ENCODE results near the gene HSPG2.
"Not testable (repeated sequence)": the region's sequence is repeated elsewhere in the genome, so short reads cannot be mapped to it uniquely, and the experiment has no call there.

HSPG2 gene

DNA sequence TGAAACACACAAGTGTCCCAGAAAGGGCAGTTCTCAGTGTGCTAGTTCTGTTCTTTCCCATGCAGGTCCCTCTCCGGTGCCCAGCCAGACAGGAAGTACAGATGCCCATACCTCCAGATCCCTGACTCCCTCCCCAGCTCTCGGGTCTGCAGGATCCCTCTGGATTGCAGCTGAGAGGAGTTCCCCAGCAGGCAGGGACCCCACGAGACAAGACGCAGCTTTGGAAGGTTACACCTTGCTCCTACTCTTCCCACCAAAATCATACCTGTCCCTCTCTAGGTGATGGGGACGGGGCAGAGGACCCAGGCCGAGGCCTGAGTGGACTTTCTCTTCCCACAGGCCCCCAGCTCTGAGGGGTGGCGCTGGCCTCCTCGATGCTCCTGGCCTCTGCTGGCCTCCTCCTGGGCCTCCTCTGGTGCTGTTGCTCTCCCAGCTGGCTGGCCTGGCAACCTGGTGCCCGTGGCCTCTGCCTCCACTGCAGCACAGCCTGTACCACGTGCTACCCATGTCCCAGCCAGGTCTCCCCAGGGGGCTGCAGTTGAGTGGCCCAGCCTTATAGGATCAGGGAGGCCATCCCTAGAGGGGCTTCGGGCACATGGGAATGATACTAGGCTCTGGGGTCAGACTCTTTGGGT is 115.6 kb downstream of the HSPG2 start:
- DNase-seq: no peak

- no peak for DNase-seq
Measured at GRCh38 chr1:21820597-21821232, 116.4 kb downstream of the HSPG2 start.

GRCh38 chr1:21818656-21819055 is 118.5 kb downstream of the HSPG2 start:
- DNase-seq: peak; percentile 38

DNA sequence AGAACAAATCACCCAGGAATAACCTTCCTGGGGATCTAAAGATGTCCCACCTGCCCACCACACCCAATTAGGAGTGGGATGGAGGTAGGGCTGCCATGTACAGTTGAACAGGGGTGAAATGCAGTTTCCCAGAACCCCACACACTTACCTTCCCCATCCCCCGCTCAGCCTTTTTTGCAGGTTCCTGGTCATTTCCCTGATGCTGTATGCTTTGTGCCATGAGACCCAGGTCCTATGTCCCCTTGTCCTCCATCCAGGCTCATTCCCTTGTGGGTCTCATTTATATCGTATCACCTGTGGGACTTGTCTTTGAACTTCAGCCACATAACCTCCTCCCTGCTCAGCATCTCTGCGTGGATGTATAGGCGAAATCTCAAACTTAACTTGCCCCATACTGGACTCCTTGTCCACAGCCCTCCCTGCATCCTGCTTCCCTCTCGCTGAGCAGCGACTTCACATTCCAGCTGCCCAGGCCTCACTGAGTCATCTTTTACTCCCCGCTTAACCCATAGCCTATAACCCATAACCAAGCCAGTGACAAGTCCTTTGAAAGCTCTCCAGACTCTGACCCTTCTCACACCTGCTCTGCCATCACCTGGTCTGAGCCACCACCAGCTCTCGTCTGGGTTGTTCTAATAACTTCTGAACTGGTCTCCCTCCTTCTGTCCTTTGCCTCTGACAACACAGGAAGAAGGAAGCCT is 120.4 kb downstream of the HSPG2 start:
- DNase-seq: no peak

DNA sequence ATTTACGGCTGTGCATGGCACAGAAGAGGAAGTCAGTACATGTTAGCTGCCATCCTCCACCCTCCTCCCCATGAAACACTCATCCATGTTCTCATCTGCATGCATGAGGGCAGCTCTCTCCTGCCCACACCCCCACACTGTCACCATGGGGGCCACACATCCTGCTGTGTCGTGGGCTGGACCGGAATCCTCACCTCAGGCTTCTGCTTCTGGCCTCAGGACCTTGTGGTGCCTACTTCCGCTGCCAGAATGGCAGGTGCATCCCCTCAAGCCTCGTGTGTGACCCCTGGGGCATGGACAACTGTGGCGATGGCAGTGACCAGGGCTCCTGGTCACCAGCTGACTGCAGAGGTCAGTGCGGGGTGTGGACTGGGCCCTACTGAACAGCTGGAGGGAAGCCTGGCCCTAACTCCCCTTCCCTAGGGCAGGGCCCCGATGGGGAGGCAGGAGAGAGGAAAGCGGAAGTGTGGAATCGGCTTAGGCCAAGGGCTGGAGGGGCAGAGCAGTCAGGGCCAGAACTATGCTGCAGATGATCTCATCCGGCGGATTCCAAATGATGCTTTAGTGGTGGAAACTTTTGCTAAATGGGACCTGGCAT is 121.3 kb downstream of the HSPG2 start:
- peak; percentile 9 for DNase-seq

DNA sequence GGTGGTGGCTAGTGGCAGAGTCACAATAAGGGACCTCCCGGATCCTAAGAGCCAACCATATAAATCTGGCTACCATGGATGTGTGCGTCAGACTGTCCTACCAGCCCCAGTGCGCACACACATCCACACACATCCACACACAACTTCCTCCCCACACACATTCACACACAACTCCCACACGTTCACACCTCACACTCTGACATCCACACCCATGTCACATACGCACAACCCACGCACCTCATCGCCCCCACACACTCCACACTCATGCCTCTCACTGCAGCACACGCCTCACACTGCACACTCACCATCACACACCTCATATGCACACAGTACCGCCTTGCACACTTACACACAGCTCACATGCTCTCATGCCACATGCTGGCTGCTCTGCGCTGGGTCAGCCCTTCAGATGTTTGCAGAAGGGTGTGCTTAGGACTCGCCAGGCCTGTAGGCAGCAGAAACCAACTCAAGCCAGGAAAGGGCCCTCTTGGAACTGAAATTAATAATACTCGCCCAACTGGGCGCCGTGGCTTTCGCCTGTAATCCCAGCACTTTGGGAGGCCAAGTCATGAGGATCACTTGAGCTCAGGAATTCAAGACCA is 122.0 kb downstream of the HSPG2 start:
- DNase-seq: no peak

DNA sequence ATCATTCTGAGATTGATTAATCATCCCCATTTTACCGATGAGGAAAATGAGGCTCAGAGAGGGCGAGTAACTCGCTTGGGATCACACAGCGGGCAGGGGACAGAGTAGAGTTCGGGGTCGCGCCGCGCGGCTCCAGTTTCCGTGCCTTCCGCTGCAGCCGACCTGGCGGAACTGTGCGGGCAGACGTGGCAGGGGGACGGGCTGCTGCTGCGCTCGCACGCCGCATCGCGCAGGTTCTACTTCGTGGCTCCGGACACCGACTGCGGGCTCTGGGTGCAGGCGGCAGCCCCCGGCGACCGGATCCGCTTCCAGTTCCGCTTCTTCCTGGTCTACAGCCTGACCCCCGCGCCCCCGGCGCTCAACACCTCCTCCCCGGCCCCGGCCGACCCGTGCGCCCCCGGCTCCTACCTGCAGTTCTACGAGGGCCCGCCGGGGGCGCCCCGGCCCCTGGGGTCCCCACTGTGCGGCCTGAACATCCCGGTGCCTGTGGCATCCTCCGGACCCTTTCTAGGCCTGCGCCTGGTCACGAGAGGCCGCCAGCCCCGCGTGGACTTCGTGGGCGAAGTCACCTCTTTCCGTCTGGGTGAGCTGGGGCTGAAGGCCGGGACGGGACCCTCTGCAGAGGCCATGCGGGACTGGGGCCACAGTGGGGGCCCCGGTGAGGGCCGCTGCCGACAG is 122.7 kb downstream of the HSPG2 start:
- peak; percentile 22 for DNase-seq

DNA sequence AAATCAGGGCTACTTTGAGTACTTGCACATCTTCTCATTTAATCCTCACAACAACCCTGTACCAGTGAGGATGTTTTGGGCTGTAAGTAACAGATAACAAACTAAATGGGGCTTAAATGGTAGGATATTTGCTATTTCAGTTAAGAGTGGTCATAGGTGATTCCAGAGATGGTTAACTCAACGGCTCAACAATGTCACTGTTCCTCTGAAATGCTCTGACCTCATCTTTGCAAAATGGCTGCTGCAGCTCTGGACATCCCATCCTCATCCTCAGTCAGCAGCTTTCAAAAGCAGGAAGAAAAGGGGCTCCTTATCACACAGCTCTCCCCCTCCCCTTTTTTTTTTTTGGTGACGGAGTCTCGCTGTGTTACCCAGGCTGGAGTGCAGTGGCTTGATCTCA is 123.6 kb downstream of the HSPG2 start:
- no peak for DNase-seq

DNA sequence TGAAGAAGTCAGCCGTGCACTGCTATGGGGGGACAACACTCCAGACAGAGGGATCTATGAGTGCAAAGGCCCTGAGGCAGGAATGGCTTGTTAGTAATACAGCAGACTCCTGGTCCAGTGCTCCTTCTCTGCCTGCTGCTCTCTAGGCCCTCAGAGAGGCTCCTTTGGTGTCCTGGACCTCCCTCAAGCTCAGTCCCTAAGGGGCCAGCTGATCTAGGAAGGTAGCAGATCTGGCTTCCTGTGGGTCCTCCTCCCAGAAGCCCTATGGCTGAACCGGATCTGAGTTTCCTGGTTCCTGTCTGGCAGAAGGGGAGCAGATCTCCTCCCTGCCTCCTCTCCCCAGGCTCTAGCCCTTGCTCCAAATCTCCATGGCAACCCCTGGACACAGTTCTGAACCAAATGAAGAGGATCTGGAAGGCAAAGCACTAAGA is 125.2 kb downstream of the HSPG2 start, which contains the start of gene LDLRAD2:
LDLRAD2 (plus strand) TSS at position 391 of the 431 bp plus-strand sequence. CDS start 187 bp downstream, outside the sequence.
- DNase-seq: no peak

- no peak for DNase-seq
Measured at GRCh38 chr1:21804536-21804935, 132.6 kb downstream of the HSPG2 start.

DNA sequence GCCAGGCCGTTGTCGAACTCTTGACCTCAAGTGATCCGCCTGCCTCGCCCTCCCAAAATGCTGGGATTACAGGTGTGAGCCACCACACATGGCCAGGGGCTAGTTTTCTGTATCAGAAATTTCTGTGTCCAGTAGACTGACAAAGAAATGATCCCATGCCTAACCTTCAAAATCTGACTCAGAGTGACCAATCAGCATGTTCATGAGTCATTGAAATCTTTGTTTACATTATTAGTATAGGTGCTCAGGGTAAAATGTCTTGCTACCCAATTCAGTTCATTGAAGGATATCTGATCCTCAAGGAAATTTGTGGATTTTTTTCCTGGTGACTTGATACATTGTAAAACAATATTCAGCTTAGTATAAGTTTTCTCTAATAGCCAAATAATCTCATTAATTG is 136.0 kb downstream of the HSPG2 start:
- DNase-seq: no peak

DNA sequence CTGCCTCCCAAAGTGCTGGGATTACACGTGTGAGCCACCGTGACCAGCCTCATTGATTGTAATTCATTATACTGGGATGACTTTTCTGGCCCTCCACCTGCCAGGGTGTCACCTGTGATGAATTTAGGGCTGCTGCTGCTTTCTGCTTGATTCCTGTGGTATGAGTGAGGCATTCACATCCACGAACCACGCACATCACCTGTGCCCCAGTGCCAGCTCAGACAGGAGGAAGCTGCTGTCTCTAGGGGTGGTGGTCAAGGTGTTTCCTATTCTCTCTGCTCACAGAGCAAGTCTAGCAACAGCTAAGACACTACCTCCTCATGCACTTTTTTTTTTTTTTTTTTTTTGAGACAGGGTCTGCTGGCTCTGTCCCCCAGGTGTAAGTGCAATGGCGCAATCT is 137.4 kb downstream of the HSPG2 start:
- DNase-seq: no peak

DNA sequence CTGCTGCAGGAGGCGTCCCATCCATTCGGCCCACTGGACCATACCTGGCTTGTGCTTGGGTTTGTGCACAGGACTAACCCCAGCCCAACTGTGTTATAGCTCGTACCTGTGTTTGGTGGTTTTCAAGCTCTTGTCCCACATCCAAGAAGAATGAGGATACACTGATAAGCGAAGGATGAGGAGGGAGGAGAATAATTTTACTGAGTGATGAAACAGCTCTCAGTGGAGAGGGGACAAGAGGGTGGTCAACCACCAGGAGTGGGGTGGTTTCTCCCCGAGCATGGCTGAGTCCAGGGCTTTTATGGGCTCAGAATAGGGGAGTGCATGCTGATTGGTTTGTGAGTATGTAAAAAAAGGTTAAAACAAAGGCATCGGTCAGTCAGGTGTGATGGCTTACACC is 142.0 kb downstream of the HSPG2 start:
- no peak for DNase-seq

- no peak for DNase-seq
Measured at GRCh38 chr1:21794656-21795055, 142.5 kb downstream of the HSPG2 start.

GRCh38 chr1:21793104-21793503 is 144.0 kb downstream of the HSPG2 start:
- DNase-seq: no peak

- no peak for DNase-seq
Measured at GRCh38 chr1:21786640-21787039, 150.5 kb downstream of the HSPG2 start.

GRCh38 chr1:21785764-21786163 is 151.3 kb downstream of the HSPG2 start:
- not testable (repeated sequence) for DNase-seq

- DNase-seq: no peak
Measured at GRCh38 chr1:21783679-21784603, 153.2 kb downstream of the HSPG2 start.

DNA sequence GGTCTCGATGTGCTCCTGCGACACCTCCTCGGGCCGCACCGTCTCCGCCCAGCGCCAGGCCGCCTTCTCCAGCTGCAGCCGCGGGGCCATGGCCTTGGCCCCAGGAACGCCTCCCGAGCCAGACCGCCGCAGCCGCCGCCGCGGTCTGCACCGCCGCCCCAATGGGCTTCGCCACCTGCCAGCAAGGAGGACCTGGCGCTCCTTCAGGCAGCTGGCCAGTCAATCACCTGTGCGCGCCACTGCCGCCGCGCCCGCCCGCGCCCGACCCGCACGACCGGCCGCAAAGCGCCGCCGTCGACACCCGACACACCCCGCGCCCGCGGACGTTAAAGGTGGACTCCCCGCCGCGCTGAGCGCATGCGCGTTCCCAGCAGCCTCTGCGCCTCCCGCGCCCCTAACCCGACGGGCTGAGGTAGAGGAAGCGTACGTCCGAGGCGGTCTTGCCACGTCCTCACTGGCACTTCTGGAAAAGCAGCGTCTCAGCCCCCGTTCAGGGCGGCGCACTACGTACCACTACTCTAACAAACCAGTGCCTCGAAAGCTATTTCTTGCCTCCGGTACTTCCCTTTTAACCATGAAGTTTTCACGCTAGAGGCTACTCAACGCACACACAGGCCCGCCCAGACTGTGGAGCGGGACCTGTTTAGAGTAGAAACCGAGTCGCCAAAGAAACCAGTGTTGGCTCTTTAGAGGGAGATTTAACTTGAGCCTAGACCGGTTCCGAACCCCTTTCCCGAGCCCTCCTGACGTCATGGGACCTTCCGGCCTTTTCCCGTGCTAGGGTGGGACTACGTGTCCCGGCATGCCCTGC is 154.0 kb downstream of the HSPG2 start, which contains the start of gene USP48:
USP48 (minus strand) TSS at position 282 of the 811 bp plus-strand sequence; CDS start at position 90, 192 bp downstream.
- DNase-seq: peak; percentile 97

GRCh38 chr1:21782349-21782867 is 154.7 kb downstream of the HSPG2 start:
- peak; percentile 66 for DNase-seq

Data from CD4-positive, alpha-beta T cell treated with Interleukin-21 for 1 hour (primary cell).